Measurements from ENCODE around the gene MAP4.

DNA sequence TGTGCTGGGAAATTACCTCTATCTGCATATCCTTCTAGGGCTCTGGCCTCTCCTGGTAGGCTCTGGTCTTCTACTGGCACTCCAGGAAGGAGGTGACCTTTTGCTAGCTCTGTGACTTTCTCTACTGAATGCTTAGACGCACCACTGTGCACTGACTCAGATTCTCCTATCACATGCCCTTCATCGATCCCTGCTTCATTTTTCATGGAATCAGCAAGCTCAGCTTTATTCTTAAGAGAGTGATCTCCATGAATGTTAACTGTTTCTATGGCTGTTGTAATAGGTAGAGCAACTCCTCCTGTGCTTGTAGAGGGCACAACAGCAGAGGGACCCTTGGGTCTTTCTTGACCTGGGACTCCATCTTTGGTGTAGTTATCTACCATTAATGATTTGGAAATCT, 106.6 kb downstream of the MAP4 start:
- TF ChIP-seq, protein P1, sequence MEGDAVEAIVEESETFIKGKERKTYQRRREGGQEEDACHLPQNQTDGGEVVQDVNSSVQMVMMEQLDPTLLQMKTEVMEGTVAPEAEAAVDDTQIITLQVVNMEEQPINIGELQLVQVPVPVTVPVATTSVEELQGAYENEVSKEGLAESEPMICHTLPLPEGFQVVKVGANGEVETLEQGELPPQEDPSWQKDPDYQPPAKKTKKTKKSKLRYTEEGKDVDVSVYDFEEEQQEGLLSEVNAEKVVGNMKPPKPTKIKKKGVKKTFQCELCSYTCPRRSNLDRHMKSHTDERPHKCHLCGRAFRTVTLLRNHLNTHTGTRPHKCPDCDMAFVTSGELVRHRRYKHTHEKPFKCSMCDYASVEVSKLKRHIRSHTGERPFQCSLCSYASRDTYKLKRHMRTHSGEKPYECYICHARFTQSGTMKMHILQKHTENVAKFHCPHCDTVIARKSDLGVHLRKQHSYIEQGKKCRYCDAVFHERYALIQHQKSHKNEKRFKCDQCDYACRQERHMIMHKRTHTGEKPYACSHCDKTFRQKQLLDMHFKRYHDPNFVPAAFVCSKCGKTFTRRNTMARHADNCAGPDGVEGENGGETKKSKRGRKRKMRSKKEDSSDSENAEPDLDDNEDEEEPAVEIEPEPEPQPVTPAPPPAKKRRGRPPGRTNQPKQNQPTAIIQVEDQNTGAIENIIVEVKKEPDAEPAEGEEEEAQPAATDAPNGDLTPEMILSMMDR (IDR thresholded peaks at IDR 0.05): no peak
- TF ChIP-seq POLR2A (IDR thresholded peaks at IDR 0.05; ENCODE audit: low read depth) (no peak), EP300 (IDR thresholded peaks at IDR 0.05) (no peak)

All from esophagus muscularis mucosa (tissue), 4 donors.